GM21825 (cell line): ENCODE measurements around the gene CHRNA5.
"Not testable (repeated sequence)": the region's sequence is repeated elsewhere in the genome, so short reads cannot be mapped to it uniquely, and the experiment has no call there.

ENCODE experiments used
- ATAC-seq: cut with Tn5 transposase; IDR thresholded peaks from one replicate; pipeline ENCODE4 v1.9.1; 2021; ENCODE audit warnings: mild to moderate bottlenecking, moderate library complexity; ENCODE audit not compliant: unreplicated experiment

CHRNA5 gene

DNA sequence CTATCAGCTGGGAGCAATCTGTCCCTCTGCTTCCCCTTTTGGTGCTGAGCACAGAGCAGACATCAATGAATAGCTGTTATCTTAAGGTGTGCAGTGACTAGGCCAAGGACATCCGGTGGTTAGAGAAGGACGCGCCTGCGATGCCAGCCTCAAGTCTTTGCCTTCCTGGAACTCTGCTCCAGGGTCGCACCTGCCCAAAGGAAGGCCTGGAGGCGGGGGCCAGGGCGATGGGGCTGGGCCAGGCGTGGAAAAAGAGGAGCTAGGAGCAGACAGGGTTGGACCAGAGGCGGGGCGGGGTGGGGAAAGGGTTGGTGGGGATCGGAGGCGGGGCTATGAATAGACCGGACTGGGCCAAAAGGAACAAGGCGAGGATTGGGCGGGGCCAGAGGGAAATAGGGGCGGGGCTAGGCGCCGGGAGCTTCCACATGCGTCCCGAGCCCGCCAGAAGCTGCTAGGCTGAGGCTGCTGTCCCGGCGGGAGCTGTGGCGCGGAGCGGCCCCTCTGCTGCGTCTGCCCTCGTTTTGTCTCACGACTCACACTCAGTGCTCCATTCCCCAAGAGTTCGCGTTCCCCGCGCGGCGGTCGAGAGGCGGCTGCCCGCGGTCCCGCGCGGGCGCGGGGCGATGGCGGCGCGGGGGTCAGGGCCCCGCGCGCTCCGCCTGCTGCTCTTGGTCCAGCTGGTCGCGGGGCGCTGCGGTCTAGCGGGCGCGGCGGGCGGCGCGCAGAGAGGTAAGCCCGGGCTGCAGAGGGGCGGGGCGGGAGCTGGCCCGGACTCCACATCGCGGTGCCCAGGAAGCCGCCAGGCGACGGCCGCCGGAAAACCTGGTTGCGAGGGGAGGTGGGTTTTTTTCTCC is at the start of gene CHRNA5:
TSS of gene CHRNA5 (plus strand) at position 424 of the 854 bp plus-strand sequence. CDS start at position 624, 200 bp downstream.
- peak; percentile 70 for ATAC-seq

- ATAC-seq: not testable (repeated sequence)
These were observed 45.3 kb upstream of the CHRNA5 start for GRCh38 chr15:78520035-78520434.

- no peak for ATAC-seq
These were observed 41.1 kb upstream of the CHRNA5 start for GRCh38 chr15:78524230-78524629.

DNA sequence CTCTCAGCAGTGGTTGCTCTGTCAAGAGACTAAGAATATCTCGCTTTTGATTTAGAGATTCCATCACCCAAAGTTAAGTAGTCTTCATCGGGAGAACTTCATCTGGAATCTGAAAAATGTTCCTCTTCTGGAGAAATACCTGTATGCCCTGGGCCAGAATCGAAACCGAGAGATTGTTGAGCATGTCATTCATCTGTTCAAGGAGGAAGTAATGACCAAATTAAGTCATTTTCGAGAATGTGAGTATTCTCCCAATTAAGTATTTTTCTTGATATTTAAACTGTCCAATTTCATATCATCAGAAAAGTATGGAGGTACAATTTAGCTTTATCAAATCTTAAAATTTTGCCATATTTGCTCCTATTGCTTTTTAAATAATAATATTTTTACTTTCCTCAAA is 38.0 kb upstream of the CHRNA5 start:
- no peak for ATAC-seq

DNA sequence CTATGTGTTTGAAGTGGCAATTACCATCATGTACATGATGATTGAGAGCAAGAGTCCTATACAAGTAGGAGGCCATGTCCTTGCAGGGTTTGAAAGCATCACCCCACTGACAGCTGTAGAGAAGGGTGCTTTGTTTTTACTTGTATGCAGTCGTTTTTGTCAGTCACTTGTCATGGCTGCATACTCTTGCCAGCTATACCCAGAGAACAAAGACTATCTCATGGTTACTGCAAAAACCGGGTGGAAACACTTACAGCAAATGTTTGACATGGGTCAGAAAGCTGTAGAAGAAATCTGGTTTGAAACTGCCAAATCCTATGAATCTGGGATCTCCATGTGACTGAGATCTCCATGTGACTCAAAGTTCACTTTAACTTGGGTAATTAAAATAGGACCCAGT is 32.0 kb upstream of the CHRNA5 start:
- ATAC-seq: no peak

- no peak for ATAC-seq
These were observed 29.2 kb upstream of the CHRNA5 start for GRCh38 chr15:78536134-78536533.

GRCh38 chr15:78537266-78537905 is 27.9 kb upstream of the CHRNA5 start:
- ATAC-seq: no peak

GRCh38 chr15:78538358-78538757 is 27.0 kb upstream of the CHRNA5 start:
- no peak for ATAC-seq

GRCh38 chr15:78539464-78540140 is 25.7 kb upstream of the CHRNA5 start:
- not testable (repeated sequence) for ATAC-seq

- ATAC-seq: peak; percentile 72
These were observed 25.0 kb upstream of the CHRNA5 start, which contains the start of gene PSMA4 for GRCh38 chr15:78540141-78540870. Gene PSMA4 (plus strand): TSS chr15:78540444. CDS start chr15:78541928, 1,484 bp downstream.

- no peak for ATAC-seq
These were observed 24.2 kb upstream of the CHRNA5 start for GRCh38 chr15:78540871-78541743.

DNA sequence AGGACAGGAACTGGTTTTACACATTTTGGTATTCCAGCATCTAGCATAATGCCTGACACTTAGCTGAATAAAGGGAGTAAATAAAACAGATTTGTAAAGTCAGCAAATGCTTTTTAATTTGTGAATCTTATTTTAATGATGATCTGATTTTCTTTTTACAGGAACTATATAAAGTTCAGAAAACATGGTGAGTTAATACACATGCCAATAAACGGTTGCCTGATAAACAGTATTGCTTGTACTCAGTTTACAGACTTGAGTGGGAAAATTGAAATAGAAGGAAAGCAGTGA is 23.6 kb upstream of the CHRNA5 start:
- ATAC-seq: no peak

- no peak for ATAC-seq
These were observed 22.7 kb upstream of the CHRNA5 start for GRCh38 chr15:78542647-78543046.

GRCh38 chr15:78550194-78550593 is 15.1 kb upstream of the CHRNA5 start:
- ATAC-seq: no peak

- ATAC-seq: no peak
These were observed 14.5 kb upstream of the CHRNA5 start for GRCh38 chr15:78550815-78551214.

DNA sequence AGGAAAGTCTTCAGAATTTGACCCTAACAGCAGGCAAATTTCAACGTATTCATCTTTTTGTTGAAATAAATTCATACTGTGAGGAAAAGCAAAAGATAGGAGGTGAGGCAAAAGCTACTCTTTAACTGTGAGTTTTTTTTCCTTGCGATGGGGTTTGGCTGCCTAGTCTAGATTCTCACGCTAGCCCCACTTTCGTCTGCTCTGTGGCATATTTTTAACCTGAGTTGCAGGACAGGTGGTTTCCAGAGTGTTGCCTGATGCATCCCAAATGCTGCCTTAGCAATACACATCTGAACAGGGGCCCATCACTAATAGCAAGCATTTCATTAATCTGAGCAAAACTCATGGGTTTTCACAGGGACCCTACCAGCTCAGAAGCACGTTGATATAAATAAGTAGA is 13.4 kb upstream of the CHRNA5 start:
- ATAC-seq: no peak

- ATAC-seq: no peak
These were observed 12.7 kb upstream of the CHRNA5 start for GRCh38 chr15:78552597-78552996.

- not testable (repeated sequence) for ATAC-seq
These were observed 5.1 kb upstream of the CHRNA5 start for GRCh38 chr15:78560201-78560600.

DNA sequence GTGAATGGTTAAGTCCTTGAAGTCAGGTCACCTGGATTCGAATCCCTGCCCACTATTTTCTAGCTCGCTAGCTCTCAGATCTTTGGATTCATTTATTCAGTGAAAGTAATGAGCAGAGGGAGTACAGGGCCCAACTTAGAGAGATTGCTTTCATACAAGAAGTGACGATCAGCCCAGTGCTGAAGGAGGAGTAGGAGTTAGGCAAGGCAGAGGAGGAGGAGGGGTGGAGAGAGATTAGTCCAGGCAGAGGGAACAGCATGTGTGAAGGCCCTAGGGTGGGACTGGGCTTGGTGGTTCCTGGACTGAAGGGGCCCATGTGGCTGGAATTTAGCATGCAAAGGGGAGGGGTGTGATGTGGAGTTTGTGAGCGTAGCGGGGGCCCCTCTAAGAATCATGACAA is 3.8 kb upstream of the CHRNA5 start:
- no peak for ATAC-seq

GRCh38 chr15:78563092-78563491 is 2.2 kb upstream of the CHRNA5 start:
- ATAC-seq: no peak
